ENCODE data around the gene DPYSL4. TPM values are rescaled to one million over a fixed set of nuclear protein-coding genes. Genes with fewer than 3 reads are reported as not detected.

DPYSL4 gene
- total RNA-seq, 1 experiment from 2014 or later, result not detected

DNA sequence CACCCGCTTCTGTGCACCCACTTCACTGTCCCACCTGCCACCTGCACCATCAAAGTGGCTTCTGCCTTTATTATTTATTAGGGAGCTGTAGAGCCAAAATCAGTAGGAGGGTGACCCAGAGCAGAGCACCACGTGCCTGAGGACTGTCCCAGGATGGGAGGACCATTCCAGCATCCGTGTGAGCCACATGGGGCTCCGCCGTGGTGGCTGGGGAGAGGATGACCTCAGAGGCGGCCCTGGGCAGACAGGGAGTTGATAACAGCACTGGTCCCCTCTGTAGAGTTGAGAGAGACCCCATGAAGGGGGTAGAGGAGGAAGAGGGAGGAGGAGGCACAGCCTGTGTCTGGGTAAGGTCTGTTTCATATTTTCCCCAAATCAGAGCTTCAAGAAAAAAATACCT, 8.7 kb upstream of the DPYSL4 start:
- no peak for DNase-seq (ENCODE audit: low spot score)

- DNase-seq (ENCODE audit: low spot score), result no peak
Measured at GRCh38 chr10:132178672-132179545, 7.8 kb upstream of the DPYSL4 start.

GRCh38 chr10:132179551-132180392, 7.0 kb upstream of the DPYSL4 start:
- DNase-seq (ENCODE audit: low spot score), result no peak

- DNase-seq (ENCODE audit: low spot score), result no peak
Measured at GRCh38 chr10:132180736-132181135, 6.0 kb upstream of the DPYSL4 start.

GRCh38 chr10:132181691-132182425, 4.9 kb upstream of the DPYSL4 start:
- no peak for DNase-seq (ENCODE audit: low spot score)

- DNase-seq (ENCODE audit: low spot score), result no peak
Measured at GRCh38 chr10:132182591-132182990, 4.2 kb upstream of the DPYSL4 start.

DNA sequence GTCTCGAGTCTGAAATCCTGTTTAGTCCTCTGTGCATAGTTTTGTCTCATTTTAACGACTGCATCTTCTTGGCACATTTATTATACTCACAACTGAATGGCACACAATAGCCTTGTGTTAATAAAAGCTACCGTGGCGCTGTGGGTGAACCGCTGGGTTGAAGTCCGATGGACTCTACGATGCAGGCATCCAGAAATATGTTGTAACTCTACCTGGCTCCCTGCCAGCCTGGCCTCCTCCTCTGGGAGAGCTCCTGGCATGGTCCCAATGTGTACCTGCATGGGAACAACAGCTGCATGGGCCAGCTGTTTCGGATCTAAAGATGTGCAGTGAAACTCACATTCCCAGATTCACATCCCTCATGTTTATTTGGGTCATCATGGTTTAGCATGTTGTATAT, 3.7 kb upstream of the DPYSL4 start:
- peak; percentile 66 for DNase-seq (ENCODE audit: low spot score)

DNA sequence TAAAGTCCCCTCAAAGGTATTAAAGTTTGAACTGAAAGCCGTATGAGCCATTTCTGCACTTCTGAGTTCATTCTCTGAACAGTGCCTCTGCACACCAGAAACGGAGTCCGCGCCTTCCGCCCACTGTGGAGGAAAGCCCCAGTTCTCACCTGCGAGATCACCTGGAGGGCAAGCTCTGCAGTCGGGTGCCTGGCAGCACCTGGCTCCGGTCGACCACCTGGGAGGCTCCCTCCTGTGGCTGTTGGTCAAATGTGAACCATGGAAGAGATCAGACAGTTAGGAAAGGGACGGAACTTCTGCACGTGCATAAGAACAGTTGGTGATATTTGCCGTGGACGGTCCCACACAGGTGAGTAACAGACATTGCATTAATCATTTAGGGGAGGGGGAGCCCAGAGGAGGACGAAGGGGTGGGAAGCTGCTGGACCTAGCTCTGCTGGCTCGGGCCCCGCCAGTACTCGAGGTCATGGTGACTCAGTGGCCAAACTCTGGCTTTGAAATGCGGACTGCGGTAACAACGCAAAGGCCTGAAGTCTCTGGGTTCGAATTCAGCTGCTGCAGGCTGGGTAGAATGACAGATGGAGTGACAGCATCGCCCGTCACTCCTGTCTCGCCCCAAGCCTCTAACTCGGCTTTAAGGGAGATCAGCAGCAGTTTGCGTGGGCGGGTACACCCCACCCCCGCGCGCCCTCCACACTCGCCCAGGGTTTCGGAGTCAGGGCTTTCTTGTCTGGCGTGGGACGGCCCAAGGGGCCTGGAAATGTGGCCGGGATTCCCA, 1.7 kb upstream of the DPYSL4 start:
- DNase-seq (ENCODE audit: low spot score), result no peak

GRCh38 chr10:132185601-132186487, 904 bp upstream of the DPYSL4 start:
- no peak for DNase-seq (ENCODE audit: low spot score)

- no peak for DNase-seq (ENCODE audit: low spot score)
Measured at GRCh38 chr10:132187430-132188138, 836 bp downstream of the DPYSL4 start.

DNA sequence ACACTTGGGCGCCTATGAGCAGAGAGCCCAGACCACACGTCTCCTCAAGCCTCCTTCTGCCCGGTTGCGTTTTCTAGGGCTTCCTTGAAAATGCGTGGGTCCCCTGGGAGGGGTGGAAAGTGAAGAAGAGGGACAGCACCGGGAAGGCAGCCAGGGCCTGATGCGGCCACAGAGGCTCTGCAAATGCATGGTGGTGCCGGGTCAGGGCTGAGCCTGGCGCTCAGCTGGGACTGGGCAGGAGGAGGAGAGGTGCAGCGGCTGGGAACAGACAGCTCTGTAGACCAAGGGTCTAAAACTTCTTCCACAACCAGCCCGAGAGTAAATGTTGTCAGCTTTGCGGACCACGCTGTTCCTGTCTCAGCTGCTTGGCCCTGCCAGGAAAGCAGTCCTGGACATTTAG, 1.6 kb downstream of the DPYSL4 start:
- no peak for DNase-seq (ENCODE audit: low spot score)

DNA sequence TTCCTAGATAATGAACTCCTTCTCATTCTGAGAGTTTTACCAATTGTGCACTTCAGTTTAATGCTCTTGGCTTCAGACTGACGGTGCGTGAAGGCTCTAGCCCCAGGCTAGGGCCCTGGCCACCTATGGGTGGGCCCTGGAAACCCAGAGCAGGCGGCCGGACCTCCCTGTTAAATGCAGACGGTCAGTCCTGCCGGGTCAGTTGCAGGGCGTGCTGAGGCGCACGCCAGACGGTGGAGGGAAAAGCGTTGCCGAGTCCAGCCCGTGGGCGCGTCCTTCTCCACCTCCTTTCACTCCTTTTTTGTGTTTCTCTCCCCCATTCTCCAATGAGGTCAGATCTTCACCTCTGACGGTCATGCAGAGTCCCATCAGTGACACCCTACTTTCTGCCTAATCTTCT, 2.3 kb downstream of the DPYSL4 start:
- DNase-seq (ENCODE audit: low spot score), result no peak

DNA sequence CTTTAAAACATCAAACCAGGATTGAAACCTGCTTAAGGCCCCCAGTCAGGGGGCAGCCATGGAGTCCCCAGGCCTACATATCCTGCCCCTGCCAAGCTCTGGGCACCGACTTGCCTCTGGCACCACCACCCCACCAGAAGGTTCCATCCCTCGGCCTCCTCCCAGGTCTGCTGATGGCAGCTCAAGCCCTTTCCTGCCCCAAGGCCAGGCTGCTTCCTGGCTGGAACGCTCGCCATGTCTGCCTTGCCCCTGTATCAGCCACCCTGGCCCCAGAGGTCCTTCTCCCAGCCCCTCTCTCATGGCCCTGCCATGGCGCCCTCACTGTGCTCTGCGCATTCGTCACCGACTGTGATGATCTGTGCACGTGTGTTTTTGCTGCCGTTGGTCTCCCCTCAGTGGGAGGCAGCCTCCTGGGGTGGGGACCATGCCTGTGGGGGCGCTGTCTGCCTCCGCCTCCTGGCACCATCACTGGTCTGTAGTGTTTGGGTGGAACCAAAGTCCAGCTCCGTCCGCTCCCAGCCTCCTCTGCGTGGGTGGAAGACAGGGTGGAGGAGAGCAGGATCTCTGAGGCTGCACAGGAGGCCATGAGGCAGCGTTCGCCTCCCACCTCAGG, 3.2 kb downstream of the DPYSL4 start:
- DNase-seq (ENCODE audit: low spot score), result no peak

- no peak for DNase-seq (ENCODE audit: low spot score)
Measured at GRCh38 chr10:132192076-132192975, 5.6 kb downstream of the DPYSL4 start.

- no peak for DNase-seq (ENCODE audit: low spot score)
Measured at GRCh38 chr10:132192991-132193665, 6.4 kb downstream of the DPYSL4 start.

- peak; percentile 18 for DNase-seq (ENCODE audit: low spot score)
Measured at GRCh38 chr10:132193907-132194552, 7.3 kb downstream of the DPYSL4 start.

- DNase-seq (ENCODE audit: low spot score), result no peak
Measured at GRCh38 chr10:132194726-132195125, 8.0 kb downstream of the DPYSL4 start.
